AG04450 (cell line): ENCODE results near the gene SEMA4A. TPM values are rescaled to one million over a fixed set of nuclear protein-coding genes. Genes with fewer than 3 reads are reported as not detected.
A peak's percentile ranks its signal among the peaks of the same experiment; 100 is the strongest.
"Not testable (repeated sequence)": the region's sequence is repeated elsewhere in the genome, so short reads cannot be mapped to it uniquely, and the experiment has no call there.

Experiments used
- CTCF ChIA-PET: fragments of 300-600, 350-600 bp; formaldehyde crosslinking; extraction: SDS; loops from one replicate; lab custom pipeline; 2022; ENCODE audit warnings: antibody characterized with exemption, inconsistent platforms; lab: Charles Lee
- POLR2A ChIA-PET: fragments of 350-600 bp; formaldehyde crosslinking; extraction: SDS; loops from one replicate; lab custom pipeline; 2021; ENCODE audit warnings: antibody characterized with exemption, inconsistent platforms; lab: Yijun Ruan, JAX
- DNase-seq: peaks from one replicate; pipeline ENCODE4 v3.0.0-alpha.2; 2011; ENCODE audit warnings: low read depth, low spot score
- H3K27ac ChIP-seq: one replicate; pipeline ENCODE4 v1.5.1; 2012; ENCODE audit warnings: low read depth, low read length, control low read depth
- H3K27me3 ChIP-seq: one replicate; pipeline ENCODE4 v1.6.0; 2012; ENCODE audit warnings: low read length; ENCODE audit not compliant: control insufficient read depth, insufficient read depth
- H3K4me3 ChIP-seq: 2 replicates; pipeline ENCODE4 v1.5.1; 2011; ENCODE audit warnings: mild to moderate bottlenecking, low read depth, low read length, control low read depth
- H3K9me3 ChIP-seq: 2 replicates; pipeline ENCODE4 v1.5.1; 2012; ENCODE audit warnings: low read length; ENCODE audit not compliant: control insufficient read depth, insufficient read depth
- CTCF ChIP-seq: IDR thresholded peaks from 2 replicates; pipeline ENCODE4 v1.5.1; 2011; ENCODE audit warnings: low read depth, low read length, control low read depth, inconsistent platforms
- polyA plus RNA-seq: library from polyadenylated mRNA; depleted of rRNA; stranded (reverse); fragments of >200 nt; gene quantifications from 2 replicates; pipeline ENCODE4 v1.2.3, GENCODE V29; 2011

SEMA4A gene
- polyA plus RNA-seq, 1 experiment: 0.60 TPM

GRCh38 chr1:156213644-156213966, 60.2 kb downstream of the SEMA4A start:
- no peak for DNase-seq
- Histone ChIP-seq H3K27ac (peak overlapping the region; percentile 96), H3K9me3 (no peaks in the 10 kb centered on the region; the same call in 1 of the 2 replicates), H3K4me3 (peak overlapping the region; percentile 96), H3K27me3 (no peaks in the 10 kb centered on the region)
- ChIA-PET POLR2A (interaction anchor here (0.8 to 1.7 kb wide), 11 partner anchors 10 to 90 kb away, joined by 3 to 18 read pairs (median 5); partner anchors contain the start of genes SLC25A44 and SMG5), CTCF (interaction anchor here (0.8 to 5.1 kb wide), 4 partner anchors 12 to 117 kb away, joined by 3 to 37 read pairs (median 5); no protein-coding TSS in a partner anchor)
- no peak for TF ChIP-seq CTCF

GRCh38 chr1:156214024-156214748, 60.8 kb downstream of the SEMA4A start:
- DNase-seq: no peak
- ChIA-PET POLR2A (interaction anchor here (1.5 to 1.7 kb wide), 2 partner anchors 20 to 66 kb away, joined by 11 to 18 read pairs; partner anchors contain the start of gene SLC25A44), CTCF (interaction anchor here (1.3 to 5.1 kb wide), 3 partner anchors 11 to 118 kb away, joined by 3 to 37 read pairs (median 5); no protein-coding TSS in a partner anchor)
- Histone ChIP-seq H3K27ac (no peak overlapping the region), H3K4me3 (peak overlapping the region; percentile 96), H3K27me3 (no peaks in the 10 kb centered on the region), H3K9me3 (no peaks in the 10 kb centered on the region; the same call in 1 of the 2 replicates)
- TF ChIP-seq CTCF: no peak

GRCh38 chr1:156216361-156217086, 63.1 kb downstream of the SEMA4A start:
- POLR2A ChIA-PET: not testable (repeated sequence)
- CTCF ChIA-PET: interaction anchor here (5.1 kb wide), 1 partner anchor 9 kb away, joined by 37 read pairs; no protein-coding TSS in a partner anchor

GRCh38 chr1:156217871-156218270, 64.5 kb downstream of the SEMA4A start:
- no peak overlapping the region for H3K4me3 ChIP-seq
- no peak for DNase-seq
- POLR2A ChIA-PET: no interaction called here
- no peaks in the 10 kb centered on the region; the same call in 1 of the 2 replicates for H3K9me3 ChIP-seq
- CTCF ChIA-PET: interaction anchor here (0.8 kb wide), 1 partner anchor 70 kb away, joined by 3 read pairs; no protein-coding TSS in a partner anchor
- no peaks in the 10 kb centered on the region for H3K27me3 ChIP-seq
- H3K27ac ChIP-seq: peak overlapping the region; percentile 47
- no peak for TF ChIP-seq CTCF

More at GRCh38 chr1:156216361-156217086, 63.1 kb downstream of the SEMA4A start:
- not testable (repeated sequence) for H3K9me3 ChIP-seq, DNase-seq, H3K27ac ChIP-seq, H3K4me3 ChIP-seq, H3K27me3 ChIP-seq

GRCh38 chr1:156220226-156220625, 66.8 kb downstream of the SEMA4A start:
- DNase-seq: no peak
- H3K9me3 ChIP-seq: no peaks in the 10 kb centered on the region; the same call in 1 of the 2 replicates
- CTCF ChIA-PET: interaction anchor here (2.1 kb wide), 1 partner anchor 124 kb away, joined by 6 read pairs; no protein-coding TSS in a partner anchor
- H3K27me3 ChIP-seq: no peaks in the 10 kb centered on the region
- POLR2A ChIA-PET: no interaction called here
- no peak overlapping the region for H3K4me3 ChIP-seq
- no peak for TF ChIP-seq CTCF
- no peak overlapping the region for H3K27ac ChIP-seq
